Spinal cord (tissue), 10 donors: ENCODE measurements around the gene ZFPL1. TPM values are rescaled to one million over a fixed set of nuclear protein-coding genes. Genes with fewer than 3 reads are reported as not detected.

Experiments
- DNase-seq, 6 donors: peaks; one replicate each; pipeline versions ENCODE4 v3.0.0 to v3.0.0-alpha.2; 2013 to 2015; ENCODE audit warnings: low spot score in 6 of 6, low read depth in 4 of 6
- H3K27ac ChIP-seq: one replicate; pipeline ENCODE4 v1.5.1; 2013; ENCODE audit warnings: low read depth, low read length, control low read depth
- H3K27me3 ChIP-seq: one replicate; pipeline ENCODE4 v1.6.1; 2013; ENCODE audit warnings: low read length; ENCODE audit not compliant: control insufficient read depth, insufficient read depth
- H3K36me3 ChIP-seq: one replicate; pipeline ENCODE4 v1.6.1; 2013; ENCODE audit warnings: low read length; ENCODE audit not compliant: control insufficient read depth, insufficient read depth
- H3K4me1 ChIP-seq: one replicate; pipeline ENCODE4 v1.6.1; 2013; ENCODE audit warnings: low read length; ENCODE audit not compliant: control insufficient read depth, insufficient read depth
- H3K4me3 ChIP-seq: one replicate; pipeline ENCODE4 v1.5.1; 2013; ENCODE audit warnings: low read depth, low read length, control low read depth
- H3K9me3 ChIP-seq: one replicate; pipeline ENCODE4 v1.6.1; 2013; ENCODE audit warnings: low read length; ENCODE audit not compliant: control insufficient read depth, insufficient read depth
- WGBS: methylation state at CpG from one replicate; pipeline ENCODE4 v1.1.5; 2013; ENCODE audit warnings: missing lambda C conversion rate; ENCODE audit not compliant: insufficient coverage; 5-methylcytosine and 5-hydroxymethylcytosine counted together
- polyA plus RNA-seq, 2 donors: library from polyadenylated mRNA; unstranded; fragments of 120-200 nt; gene quantifications; one replicate each; pipeline ENCODE4 v1.2.1, GENCODE V29; 2013; ENCODE audit not compliant: insufficient read length in 2 of 2
- total RNA-seq, 2 donors: library from RNA; depleted of rRNA in 1 of 2; stranded (reverse); fragments of 120-200 nt in 1 of 2; fragments of >200 nt in 1 of 2; gene quantifications; one replicate each; pipeline versions ENCODE4 v1.2.3 to v1.2.4, GENCODE V29; 2013 to 2014
- donor health status: healthy.

The ZFPL1 gene
- total and polyA plus RNA-seq, 4 donors: 19.4 to 37.6 (median 34.2) TPM

- H3K4me3 ChIP-seq: no peak overlapping the region
- H3K9me3 ChIP-seq: no peaks in the 10 kb centered on the region
- 94% methylated on average over 6 of the region's 6 CpGs for WGBS
- H3K4me1 ChIP-seq: peaks cover 32% of the 10 kb centered on the region
- no peaks in the 10 kb centered on the region for H3K27me3 ChIP-seq
- peaks cover 66% of the 10 kb centered on the region for H3K36me3 ChIP-seq
- DNase-seq: no peak
- H3K27ac ChIP-seq: no peak overlapping the region
Observed at GRCh38 chr11:65131895-65132237, 47.8 kb downstream of the ZFPL1 start.

DNA sequence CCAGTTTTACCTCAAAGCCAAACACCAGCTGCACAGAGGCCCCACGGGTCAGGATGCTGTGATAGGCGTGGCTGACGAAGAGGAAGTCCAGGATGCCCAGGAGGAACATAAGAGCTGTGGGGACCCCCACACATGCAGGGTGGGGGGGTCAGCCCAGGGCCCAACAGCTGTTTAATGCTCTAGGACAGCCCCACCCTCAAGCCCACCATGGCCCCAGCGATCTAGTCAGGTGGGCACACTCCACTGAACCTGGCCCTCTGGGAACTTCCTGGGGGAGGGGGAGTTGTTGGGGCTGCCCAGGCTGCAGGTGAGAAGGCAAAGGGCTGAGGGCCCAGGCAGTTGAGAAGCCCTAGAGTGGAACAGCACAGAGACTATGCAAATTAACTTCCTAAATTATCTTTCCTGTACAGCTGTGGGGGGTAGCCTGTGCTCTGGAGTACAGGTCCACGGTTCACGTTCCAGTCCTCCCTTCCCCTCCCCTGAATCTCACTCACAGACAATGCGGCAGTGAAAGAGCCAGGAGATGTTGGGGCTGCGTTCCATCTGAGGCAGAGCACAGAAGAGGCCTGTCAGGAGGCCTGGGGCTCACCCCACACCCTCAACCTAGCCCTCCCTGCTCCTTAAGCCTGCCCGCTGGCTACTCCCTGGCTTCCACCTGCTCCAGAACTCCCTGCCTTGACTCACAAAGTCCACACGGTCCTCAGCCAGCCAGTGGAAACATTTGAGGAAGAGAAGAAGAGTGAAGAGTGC is 48.4 kb downstream of the ZFPL1 start:
- DNase-seq: no peak
- Histone ChIP-seq H3K27me3 (no peaks in the 10 kb centered on the region), H3K4me3 (no peak overlapping the region), H3K9me3 (no peaks in the 10 kb centered on the region), H3K4me1 (peaks cover 32% of the 10 kb centered on the region), H3K27ac (no peak overlapping the region), H3K36me3 (peaks cover 62% of the 10 kb centered on the region)
- WGBS: 89% methylated on average over 7 of the region's 10 CpGs

DNA sequence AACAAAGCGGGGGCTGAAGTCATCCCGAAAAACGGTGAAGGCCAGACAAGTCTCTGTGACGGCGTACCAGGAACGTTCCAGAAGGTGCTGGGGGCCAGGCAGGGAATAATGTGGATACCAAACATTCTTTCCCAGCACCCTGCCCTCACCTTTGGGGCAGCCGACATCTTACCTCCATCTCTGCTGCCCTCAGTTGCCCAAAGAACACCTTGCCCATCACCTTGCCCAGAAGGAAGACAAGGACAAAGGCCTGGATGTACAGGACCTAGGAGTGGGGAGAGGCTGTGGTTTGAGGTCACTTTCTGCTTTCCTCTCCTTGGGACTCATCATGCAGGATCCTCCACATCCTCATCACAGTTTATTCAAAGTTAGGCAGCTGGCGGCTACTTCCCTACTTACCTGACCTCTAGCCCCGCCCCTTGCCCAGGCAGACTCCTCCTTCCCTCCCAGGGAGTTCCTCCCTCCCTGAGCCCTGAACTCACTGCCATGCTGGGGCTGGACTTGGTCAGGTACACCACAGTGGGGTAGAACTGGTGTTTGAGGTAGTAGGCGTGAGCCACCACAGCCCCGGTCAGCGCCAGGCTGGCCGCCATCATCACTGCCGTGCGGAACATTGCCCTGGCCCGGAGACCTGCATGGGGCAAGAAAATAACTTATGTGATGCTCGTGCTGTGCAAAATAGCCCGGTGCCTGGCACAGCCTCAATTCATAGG is 49.1 kb downstream of the ZFPL1 start:
- H3K36me3 ChIP-seq: peaks cover 55% of the 10 kb centered on the region
- DNase-seq: no peak
- H3K27ac ChIP-seq: no peak overlapping the region
- WGBS: 62% methylated on average over 14 of the region's 18 CpGs
- H3K4me3 ChIP-seq: peak overlapping the region; percentile 95
- H3K4me1 ChIP-seq: peaks cover 32% of the 10 kb centered on the region
- H3K27me3 ChIP-seq: no peaks in the 10 kb centered on the region
- H3K9me3 ChIP-seq: no peaks in the 10 kb centered on the region

- WGBS: 2% methylated on average over 17 of the region's 20 CpGs
- Histone ChIP-seq H3K27me3 (no peaks in the 10 kb centered on the region), H3K9me3 (no peaks in the 10 kb centered on the region), H3K4me3 (peak overlapping the region; percentile 95), H3K36me3 (peaks cover 49% of the 10 kb centered on the region), H3K4me1 (peaks cover 32% of the 10 kb centered on the region), H3K27ac (peak overlapping the region; percentile 100)
- DNase-seq: no peak
Observed at GRCh38 chr11:65133724-65134123, 49.7 kb downstream of the ZFPL1 start.

DNA sequence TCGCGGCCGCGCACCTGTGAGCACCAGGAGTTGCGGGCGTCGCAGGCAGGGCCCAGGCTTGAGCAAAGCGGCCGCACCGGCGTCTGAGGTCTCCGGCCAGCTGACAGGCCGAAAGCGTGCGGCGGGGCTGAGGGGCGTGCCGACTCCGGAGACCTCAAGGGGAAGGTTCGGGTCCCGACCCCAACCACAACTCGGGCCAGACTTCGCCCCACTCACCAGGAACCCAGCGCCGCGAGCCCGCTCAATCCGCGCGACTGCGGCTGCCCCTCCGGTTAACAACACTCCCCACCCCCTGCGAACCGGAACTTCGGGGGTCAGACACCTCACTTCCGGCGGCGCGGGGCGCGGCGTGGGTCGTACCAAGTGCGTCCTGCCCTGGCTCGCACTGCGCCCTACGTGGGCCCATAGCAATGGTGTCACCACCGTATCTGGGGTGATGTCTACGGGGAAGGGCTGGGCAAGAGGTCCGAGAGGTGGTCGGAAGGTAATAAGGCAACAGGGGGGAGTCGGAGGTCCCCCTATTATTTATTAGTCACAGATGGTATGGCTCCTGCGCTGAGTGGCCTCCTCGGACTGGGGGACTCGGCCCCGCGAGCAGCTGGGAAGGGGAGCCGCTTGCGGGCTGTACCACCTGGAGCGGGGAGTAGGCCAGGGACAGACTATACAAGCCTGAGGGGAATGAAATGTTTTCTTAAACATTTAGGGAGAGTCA is 50.4 kb downstream of the ZFPL1 start, which contains the start of gene SYVN1:
SYVN1 (minus strand) TSS at position 280 of the 712 bp plus-strand sequence. CDS start 918 bp downstream, outside the sequence.
- Histone ChIP-seq H3K27me3 (no peaks in the 10 kb centered on the region), H3K4me1 (peaks cover 32% of the 10 kb centered on the region), H3K9me3 (no peaks in the 10 kb centered on the region), H3K4me3 (peak within 1 kb of the TSS; percentile 95), H3K36me3 (peaks cover 43% of the 10 kb centered on the region), H3K27ac (peak within 1 kb of the TSS; percentile 100)
- peak in 4 of 6 donors; percentile 87 to 98 (median 96) for DNase-seq
- 0% methylated on average over 59 of the region's 60 CpGs for WGBS

DNA sequence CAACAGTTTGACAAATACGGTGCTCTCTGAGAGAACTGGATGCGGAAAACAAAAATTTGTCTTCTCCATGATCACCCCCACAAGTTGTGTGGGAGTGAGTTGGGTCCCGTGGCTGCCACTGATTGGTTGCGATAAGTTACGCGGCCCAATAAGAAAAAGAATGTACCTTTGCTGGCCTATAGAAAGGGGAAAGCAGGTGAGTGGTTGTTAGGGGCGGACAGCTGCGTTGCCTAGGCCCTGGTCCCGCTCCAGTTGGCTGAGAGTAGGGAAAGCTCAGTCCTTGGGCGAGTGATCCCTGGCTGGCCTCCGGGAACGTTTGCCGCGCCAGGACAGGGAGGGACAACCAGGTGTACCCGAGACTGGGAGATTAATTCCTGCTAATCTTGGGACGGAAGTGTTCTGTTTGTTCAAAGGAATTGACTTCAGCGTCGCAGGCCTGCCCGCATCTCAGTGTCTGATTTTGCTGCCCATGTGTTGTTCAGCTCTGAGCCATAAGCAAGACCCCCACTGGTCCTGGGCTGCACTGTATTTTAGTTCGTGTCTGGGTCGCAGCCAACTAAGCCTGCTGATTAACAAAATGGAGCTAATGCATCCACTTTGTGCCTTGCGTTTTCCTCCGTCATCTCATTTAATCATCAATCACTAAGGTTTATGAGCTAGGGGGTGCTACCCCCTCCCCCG is 51.1 kb downstream of the ZFPL1 start:
- Histone ChIP-seq H3K36me3 (peaks cover 36% of the 10 kb centered on the region), H3K4me3 (peak overlapping the region; percentile 95), H3K27me3 (no peaks in the 10 kb centered on the region), H3K4me1 (peaks cover 32% of the 10 kb centered on the region), H3K27ac (peak overlapping the region; percentile 100), H3K9me3 (no peaks in the 10 kb centered on the region)
- peak; percentile 84 to 99 (median 94) for DNase-seq
- under 1% methylated on average over 22 of the region's 24 CpGs for WGBS

GRCh38 chr11:65135633-65136145 is 51.7 kb downstream of the ZFPL1 start:
- Histone ChIP-seq H3K9me3 (no peaks in the 10 kb centered on the region), H3K4me3 (peak overlapping the region; percentile 95), H3K36me3 (peaks cover 30% of the 10 kb centered on the region), H3K27me3 (no peaks in the 10 kb centered on the region), H3K27ac (peak overlapping the region; percentile 100), H3K4me1 (peaks cover 32% of the 10 kb centered on the region)
- no peak for DNase-seq
- 50% methylated on average over 9 of the region's 11 CpGs for WGBS

DNA sequence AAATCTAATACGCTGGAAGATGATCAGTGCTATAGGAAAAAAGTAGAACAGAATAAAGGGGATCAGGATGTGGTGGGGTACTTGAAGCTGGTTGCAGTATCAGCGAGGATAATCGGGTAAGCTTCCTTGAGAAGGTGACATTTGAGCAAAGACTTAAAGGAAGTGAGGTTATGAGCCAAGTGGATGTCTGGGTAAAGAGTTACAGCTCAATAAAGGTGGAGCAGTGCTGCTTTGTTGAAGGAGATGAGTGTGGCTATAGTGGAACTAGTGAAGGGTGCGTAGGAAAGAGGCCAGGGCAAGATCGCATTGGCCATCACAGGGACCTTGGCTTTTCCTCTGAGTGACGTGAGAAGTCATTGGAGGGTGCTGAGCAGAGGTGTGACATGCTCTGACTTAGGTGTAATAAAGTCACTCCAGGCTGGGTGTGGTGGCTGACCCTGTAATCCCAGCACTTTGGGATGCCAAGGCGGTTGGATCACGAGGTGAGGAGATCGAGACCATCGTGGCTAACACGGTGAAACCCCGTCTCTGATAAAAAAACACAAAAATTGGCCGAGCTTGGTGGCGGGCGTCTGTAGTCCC is 52.6 kb downstream of the ZFPL1 start:
- DNase-seq: no peak
- Histone ChIP-seq H3K9me3 (no peaks in the 10 kb centered on the region), H3K27ac (no peak overlapping the region), H3K36me3 (peaks cover 21% of the 10 kb centered on the region), H3K27me3 (peaks cover under 1% of the 10 kb centered on the region), H3K4me3 (no peak overlapping the region), H3K4me1 (peaks cover 32% of the 10 kb centered on the region)
- WGBS: 91% methylated on average over 15 of the region's 15 CpGs
